K562 (cell line): Measurements from ENCODE around the gene FEN1. TPM values are rescaled to one million over a fixed set of nuclear protein-coding genes. Genes with fewer than 3 reads are reported as not detected.

Experiments used
- BHLHE40 ChIP-seq: IDR thresholded peaks from 2 replicates; pipeline ENCODE4 v1.6.1; 2011; ENCODE audit warnings: low read length, improper control_type of control experiment
- ESRRB ChIP-seq: fragments of 250-450 bp; sonication (Bioruptor Pico); IDR thresholded peaks from 2 replicates; pipeline ENCODE4 v1.5.0; 2020; ENCODE audit warnings: mild to moderate bottlenecking, moderate library complexity, borderline replicate concordance
- LCOR ChIP-seq: sonication (generic); formaldehyde crosslinking; IDR thresholded peaks from 2 replicates; pipeline ENCODE4 v1.8.0; 2022; ENCODE audit warnings: mild to moderate bottlenecking, missing genetic modification reagents
- NBN ChIP-seq: fragments of 450-650 bp; IDR thresholded peaks from 2 replicates; pipeline ENCODE4 v1.6.1; 2016; ENCODE audit warnings: low read depth, mild to moderate bottlenecking
- NCOA4 ChIP-seq: fragments of 450-650 bp; IDR thresholded peaks from 2 replicates; pipeline ENCODE4 v1.6.1; 2018; ENCODE audit warnings: mild to moderate bottlenecking; ENCODE audit not compliant: partially characterized antibody
- PHTF2 ChIP-seq: fragments of 250-450 bp; sonication (Bioruptor Pico); IDR thresholded peaks from 2 replicates; pipeline ENCODE4 v1.5.0; 2021; ENCODE audit warnings: mild to moderate bottlenecking
- POLR3A ChIP-seq: IDR thresholded peaks from 2 replicates; pipeline ENCODE4 v1.6.1; 2011; ENCODE audit warnings: borderline replicate concordance, mild to moderate bottlenecking, moderate library complexity; ENCODE audit not compliant: insufficient read length, insufficient read depth; ENCODE audit errors: extremely low read depth
- PRPF4 ChIP-seq: fragments of 200-400 bp; formaldehyde crosslinking; IDR thresholded peaks from one replicate; pipeline ENCODE4 v1.6.1; 2017; ENCODE audit warnings: low read length, low read depth, mild to moderate bottlenecking; ENCODE audit not compliant: insufficient read depth, poor library complexity, severe bottlenecking
- SMARCA5 ChIP-seq: fragments of 450-650 bp; IDR thresholded peaks from 2 replicates; pipeline ENCODE4 v1.6.1; 2016
- TEAD4 ChIP-seq, 2 experiments: sonication (generic) in 1 of 2; formaldehyde crosslinking in 1 of 2; IDR thresholded peaks; 2 replicates each; pipeline versions ENCODE4 v1.6.1 to v1.8.0; 2012 to 2022; ENCODE audit warnings: borderline replicate concordance in 1 of 2, inconsistent platforms in 1 of 2, low read length in 1 of 2, mild to moderate bottlenecking in 1 of 2, missing genetic modification reagents in 1 of 2
- THAP12 ChIP-seq: fragments of 250-450 bp; sonication (Bioruptor Pico); IDR thresholded peaks from 2 replicates; pipeline ENCODE4 v1.9.0; 2021; ENCODE audit warnings: mild to moderate bottlenecking, inconsistent platforms
- polyA plus RNA-seq, 8 experiments: library from polyadenylated mRNA; depleted of rRNA in 4 of 8; stranded (reverse) in 5 of 8; unstranded in 3 of 8; fragments of >200 nt; fragmentation: Nextera tagmentation in 2 of 8; fragmentation: Illumina TruSeq in 1 of 8; extraction: Ambion mirVana in 2 of 8; extraction: Trizol in 1 of 8; gene quantifications; 2 replicates each; pipeline versions ENCODE4 v1.2.1 to v1.2.3, GENCODE V29; 2011 to 2014; ENCODE audit warnings: inconsistent platforms in 1 of 8, missing spikeins in 1 of 8
- total RNA-seq, 7 experiments: library from RNA; depleted of rRNA in 6 of 7; stranded (reverse); fragments of >200 nt in 6 of 7; fragmentation: Illumina TruSeq in 2 of 7; extraction: Trizol in 2 of 7; gene quantifications; 2 replicates each; pipeline versions ENCODE4 v1.2.1 to v1.2.3, GENCODE V29; 2011 to 2021; ENCODE audit warnings: low replicate concordance in 1 of 7
- TF ChIP-seq, protein P1 (sequence below): IDR thresholded peaks from 3 replicates; pipeline ENCODE4 v1.6.1; 2011; ENCODE audit warnings: borderline replicate concordance, mild to moderate bottlenecking, moderate library complexity; ENCODE audit not compliant: insufficient read length; ENCODE audit errors: extremely low read depth
- TF ChIP-seq, protein P2 (sequence below): fragments of 250-450 bp; sonication (Bioruptor Pico); IDR thresholded peaks from 2 replicates; pipeline ENCODE4 v1.4.0; 2020; ENCODE audit warnings: borderline replicate concordance
- TF ChIP-seq, protein P3 (sequence below): fragments of 200-800 bp; sonication (Bioruptor generic); IDR thresholded peaks from 2 replicates; pipeline ENCODE4 v1.6.1; 2017; ENCODE audit warnings: missing genetic modification characterization, missing compliant biosample characterization

Gene FEN1
- total and polyA plus RNA-seq, 9 of the 15 experiments (the other 6 are each of a cell fraction or from before 2014, with no cell fraction given), result 58.1 to 156 (median 137) TPM

GRCh38 chr11:61792310-61793082 is at the start of gene FEN1, which contains the start of gene TMEM258 (continued):
- TF ChIP-seq, protein P1, sequence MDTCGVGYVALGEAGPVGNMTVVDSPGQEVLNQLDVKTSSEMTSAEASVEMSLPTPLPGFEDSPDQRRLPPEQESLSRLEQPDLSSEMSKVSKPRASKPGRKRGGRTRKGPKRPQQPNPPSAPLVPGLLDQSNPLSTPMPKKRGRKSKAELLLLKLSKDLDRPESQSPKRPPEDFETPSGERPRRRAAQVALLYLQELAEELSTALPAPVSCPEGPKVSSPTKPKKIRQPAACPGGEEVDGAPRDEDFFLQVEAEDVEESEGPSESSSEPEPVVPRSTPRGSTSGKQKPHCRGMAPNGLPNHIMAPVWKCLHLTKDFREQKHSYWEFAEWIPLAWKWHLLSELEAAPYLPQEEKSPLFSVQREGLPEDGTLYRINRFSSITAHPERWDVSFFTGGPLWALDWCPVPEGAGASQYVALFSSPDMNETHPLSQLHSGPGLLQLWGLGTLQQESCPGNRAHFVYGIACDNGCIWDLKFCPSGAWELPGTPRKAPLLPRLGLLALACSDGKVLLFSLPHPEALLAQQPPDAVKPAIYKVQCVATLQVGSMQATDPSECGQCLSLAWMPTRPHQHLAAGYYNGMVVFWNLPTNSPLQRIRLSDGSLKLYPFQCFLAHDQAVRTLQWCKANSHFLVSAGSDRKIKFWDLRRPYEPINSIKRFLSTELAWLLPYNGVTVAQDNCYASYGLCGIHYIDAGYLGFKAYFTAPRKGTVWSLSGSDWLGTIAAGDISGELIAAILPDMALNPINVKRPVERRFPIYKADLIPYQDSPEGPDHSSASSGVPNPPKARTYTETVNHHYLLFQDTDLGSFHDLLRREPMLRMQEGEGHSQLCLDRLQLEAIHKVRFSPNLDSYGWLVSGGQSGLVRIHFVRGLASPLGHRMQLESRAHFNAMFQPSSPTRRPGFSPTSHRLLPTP, result no peak
- TF ChIP-seq SMARCA5 (no peak), POLR3A (no peak), ESRRB (no peak), BHLHE40 (peak; percentile 94), PHTF2 (CRISPR knock-in tag) (no peak), NCOA4 (no peak), NBN (peak; percentile 83; the same call in 1 of the 2 replicates), LCOR (CRISPR knock-in tag) (peak; percentile 86), THAP12 (CRISPR knock-in tag) (no peak), PRPF4 (no peak), TEAD4 (IDR thresholded peaks at IDR 0.05; ENCODE audit: low read length) (no peak), TEAD4 (CRISPR knock-in tag; IDR thresholded peaks at IDR 0.05; ENCODE audit: borderline replicate concordance) (peak; percentile 67; the same call in 1 of the 2 replicates)
- TF ChIP-seq, protein P2, sequence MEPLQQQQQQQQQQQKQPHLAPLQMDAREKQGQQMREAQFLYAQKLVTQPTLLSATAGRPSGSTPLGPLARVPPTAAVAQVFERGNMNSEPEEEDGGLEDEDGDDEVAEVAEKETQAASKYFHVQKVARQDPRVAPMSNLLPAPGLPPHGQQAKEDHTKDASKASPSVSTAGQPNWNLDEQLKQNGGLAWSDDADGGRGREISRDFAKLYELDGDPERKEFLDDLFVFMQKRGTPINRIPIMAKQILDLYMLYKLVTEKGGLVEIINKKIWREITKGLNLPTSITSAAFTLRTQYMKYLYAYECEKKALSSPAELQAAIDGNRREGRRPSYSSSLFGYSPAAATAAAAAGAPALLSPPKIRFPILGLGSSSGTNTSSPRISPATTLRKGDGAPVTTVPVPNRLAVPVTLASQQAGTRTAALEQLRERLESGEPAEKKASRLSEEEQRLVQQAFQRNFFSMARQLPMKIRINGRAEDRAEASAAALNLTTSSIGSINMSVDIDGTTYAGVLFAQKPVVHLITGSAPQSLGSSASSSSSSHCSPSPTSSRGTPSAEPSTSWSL (CRISPR knock-in tag), result no peak
- TF ChIP-seq, protein P3, sequence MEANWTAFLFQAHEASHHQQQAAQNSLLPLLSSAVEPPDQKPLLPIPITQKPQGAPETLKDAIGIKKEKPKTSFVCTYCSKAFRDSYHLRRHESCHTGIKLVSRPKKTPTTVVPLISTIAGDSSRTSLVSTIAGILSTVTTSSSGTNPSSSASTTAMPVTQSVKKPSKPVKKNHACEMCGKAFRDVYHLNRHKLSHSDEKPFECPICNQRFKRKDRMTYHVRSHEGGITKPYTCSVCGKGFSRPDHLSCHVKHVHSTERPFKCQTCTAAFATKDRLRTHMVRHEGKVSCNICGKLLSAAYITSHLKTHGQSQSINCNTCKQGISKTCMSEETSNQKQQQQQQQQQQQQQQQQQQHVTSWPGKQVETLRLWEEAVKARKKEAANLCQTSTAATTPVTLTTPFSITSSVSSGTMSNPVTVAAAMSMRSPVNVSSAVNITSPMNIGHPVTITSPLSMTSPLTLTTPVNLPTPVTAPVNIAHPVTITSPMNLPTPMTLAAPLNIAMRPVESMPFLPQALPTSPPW (CRISPR knock-in tag), result peak; percentile 12; the same call in 1 of the 2 replicates
